ENCODE results near the gene ORM1.

The ORM1 gene

GRCh38 chr9:114346146-114346545 is 23.2 kb downstream of the ORM1 start:
- DNase-seq = no peak

DNA sequence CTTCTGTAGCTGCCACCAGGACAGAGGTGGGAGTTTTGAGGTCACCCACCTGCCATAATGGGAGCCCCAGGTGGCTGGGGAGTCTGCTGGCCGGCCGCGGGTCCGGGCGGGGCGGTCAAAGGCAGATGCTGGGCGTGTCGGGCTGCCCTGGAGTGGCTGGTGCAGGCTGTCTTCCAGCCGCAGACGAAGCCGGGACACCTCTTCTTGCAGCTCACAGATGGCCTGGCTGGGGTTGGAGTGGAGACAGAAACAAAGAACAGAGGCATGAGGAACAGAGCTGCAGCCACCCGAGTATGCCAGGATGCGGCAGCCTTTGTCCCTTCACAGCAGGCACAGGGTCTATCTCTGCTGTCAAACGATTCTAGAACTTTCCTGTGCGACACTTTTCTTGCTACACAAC is 24.8 kb downstream of the ORM1 start:
- no peak for DNase-seq

- no peak for DNase-seq
These were observed 25.5 kb downstream of the ORM1 start for GRCh38 chr9:114348261-114348905.

DNA sequence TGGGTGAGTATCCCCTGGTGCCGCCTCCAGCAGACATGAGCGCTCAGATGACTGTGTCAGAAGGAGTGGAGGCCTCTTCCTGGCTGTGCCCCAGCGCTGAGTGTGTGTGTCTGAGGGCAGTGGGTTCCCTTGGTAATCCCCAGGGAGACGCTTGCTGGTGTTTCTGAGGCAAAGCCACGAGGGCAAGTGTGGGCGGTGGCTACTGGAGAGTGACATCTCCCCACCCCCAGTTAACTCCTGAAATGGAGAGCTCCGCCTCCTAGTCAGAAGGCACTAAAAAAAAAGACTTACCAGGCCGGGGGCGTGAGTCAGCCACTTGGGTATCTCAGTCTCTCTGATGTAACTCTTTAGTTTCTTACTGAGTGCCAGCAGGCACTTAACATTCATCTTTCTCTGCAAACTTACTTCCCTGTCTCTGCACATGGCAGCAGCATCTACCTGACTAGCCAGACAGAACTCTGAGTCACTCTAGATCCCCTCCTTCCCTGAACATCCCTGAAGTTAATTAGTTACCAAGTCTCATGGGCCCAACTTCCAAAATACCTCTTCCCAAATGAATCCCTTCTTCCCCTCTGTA is 26.1 kb downstream of the ORM1 start:
- DNase-seq = peak; percentile 88

- no peak for DNase-seq
These were observed 27.0 kb downstream of the ORM1 start for GRCh38 chr9:114349713-114350480.

- DNase-seq = no peak
These were observed 27.9 kb downstream of the ORM1 start for GRCh38 chr9:114350636-114351401.

- no peak for DNase-seq
These were observed 29.0 kb downstream of the ORM1 start for GRCh38 chr9:114351932-114352331.

DNA sequence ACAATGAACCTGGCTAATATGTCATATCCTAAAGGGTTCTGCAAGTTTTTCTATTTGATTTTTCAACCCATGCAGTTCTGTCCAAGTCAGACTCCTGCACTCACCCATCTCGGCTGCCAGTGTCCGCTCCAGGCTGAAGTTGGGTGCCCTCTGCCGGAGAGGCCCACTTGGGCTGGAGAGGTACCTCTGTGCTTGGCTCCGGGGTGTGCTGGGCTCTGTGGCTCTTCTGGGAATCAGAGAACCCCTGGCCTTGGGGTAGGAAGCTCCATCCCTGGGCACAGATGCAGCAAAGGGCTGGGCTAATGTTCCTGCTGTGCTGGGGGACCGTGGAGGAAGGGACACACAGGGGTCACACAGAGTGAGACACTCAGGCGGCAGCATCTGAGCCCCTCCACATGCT is 32.9 kb downstream of the ORM1 start:
- no peak for DNase-seq

DNA sequence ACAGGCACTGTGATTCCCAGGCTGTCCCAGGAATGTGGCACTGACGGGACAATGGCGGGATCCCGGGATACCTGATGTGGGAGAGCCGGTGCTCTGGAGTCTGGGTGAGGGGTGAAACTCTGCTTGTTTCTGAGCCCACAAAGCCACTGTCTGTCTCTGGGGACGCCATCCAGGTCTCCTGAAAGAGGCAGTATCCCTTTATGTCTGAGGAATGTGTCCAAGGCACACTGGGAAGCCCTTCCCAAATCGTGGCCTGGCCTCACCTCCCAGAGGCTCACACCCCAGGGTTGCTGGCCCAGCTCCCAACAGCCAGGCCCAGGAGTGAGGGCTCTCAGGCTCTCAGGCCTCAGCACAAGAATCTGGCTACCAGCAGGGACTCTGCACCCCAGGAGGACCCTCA is 33.9 kb downstream of the ORM1 start:
- no peak for DNase-seq

GRCh38 chr9:114357360-114357759 is 34.5 kb downstream of the ORM1 start:
- DNase-seq = no peak

DNA sequence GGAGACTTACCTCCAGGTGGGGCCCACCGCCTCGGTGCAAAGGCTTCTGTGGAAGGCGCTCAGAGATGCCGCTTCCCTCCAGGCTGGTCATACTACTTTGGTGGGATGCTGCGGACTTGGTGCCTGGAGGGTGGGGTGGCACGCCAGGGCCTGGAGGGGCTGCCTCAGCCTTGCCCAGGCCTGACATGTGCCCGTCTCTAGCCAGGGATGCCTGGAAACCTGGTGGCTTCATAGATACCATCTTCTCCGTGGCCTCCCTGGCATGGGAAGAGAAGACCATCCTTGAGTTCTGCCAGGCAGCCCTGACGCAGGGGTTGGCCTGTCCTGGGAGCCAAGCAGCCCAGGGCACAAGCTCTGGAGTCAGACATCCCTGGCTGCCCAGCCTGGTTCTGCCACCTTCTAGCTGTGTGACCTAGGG is 35.0 kb downstream of the ORM1 start:
- DNase-seq = no peak

DNA sequence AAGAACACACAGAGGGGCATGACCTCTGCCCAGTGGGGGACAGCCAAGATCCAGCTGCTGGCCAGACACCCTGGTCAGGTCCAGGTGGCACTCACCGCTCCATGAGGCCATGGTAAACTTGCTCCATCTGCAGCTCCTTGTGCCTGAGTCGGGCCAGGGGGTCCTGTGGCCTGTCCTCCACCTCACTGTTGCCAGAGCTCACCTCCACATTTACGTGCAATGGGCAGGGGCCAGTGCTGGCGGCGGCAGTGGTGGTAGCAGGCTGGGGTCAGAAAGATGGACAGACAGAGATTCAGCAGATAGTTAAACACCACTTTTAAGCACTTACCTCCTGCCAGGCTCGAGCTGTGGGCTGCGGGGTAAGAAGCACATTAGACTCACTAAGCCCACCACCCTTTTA is 36.9 kb downstream of the ORM1 start:
- DNase-seq = no peak

GRCh38 chr9:114361542-114361941 is 38.6 kb downstream of the ORM1 start:
- DNase-seq = no peak

- DNase-seq = no peak
These were observed 39.5 kb downstream of the ORM1 start for GRCh38 chr9:114362394-114362793.

GRCh38 chr9:114363424-114363823 is 40.5 kb downstream of the ORM1 start:
- DNase-seq = no peak

DNA sequence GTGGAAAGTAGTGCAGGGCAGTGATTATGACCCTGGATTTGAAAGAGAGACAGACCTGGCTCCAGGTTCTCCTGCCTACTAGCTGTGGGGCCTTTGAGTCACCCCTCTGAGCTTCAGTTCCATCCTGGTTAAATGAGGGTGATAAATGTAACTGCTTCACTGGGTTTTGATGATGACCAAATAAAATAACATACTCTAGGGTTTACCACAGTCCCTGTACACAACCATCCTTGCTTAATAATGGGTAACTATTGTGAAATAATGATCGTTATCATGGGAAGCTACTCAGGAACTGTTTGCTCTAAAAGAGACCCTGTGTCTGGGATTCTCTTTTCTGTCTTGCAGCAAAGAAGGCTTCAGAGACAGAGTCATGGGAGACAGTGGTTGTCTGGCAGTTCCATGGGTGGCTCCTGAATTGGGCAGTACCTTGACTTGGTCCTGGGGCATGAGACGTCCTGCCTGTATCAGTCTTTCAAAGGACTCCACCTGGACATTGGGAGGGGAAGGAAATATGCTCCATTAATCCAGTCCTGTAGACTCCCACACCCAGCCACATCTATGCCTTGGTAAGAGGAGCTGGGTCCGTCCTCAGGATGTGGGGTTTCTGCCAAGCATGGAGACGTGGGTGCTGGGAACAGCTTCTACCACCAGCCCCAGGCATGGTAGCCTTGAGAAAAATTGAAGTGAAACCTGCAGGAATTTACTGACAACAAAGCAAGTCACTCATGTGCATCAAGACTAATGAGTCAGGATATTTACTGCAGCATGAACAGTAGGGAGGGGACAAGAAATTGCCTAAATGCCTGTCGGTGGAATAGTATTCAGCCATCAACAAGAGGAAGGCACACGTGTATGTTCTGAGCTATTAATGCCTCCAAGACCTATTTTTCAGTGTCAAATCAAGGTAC is 41.5 kb downstream of the ORM1 start:
- DNase-seq = no peak

DNA sequence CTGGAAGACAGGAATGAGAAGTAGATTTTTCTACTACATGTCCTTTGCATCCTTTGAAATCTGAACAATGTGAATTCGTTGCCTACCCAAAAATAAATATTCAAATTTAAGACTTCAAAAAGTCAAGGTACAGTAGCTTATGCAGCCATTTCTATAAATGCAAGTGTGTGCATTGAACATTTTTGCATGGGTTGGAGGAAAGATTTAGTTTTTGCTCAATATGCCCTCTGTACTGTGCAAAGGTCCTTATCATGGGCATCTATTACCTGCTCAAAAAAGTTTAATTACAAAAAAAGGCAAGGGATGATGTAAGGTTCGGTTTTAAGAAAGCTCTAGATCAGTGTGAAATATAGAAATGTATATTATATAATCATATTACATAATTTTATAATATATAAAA is 42.3 kb downstream of the ORM1 start:
- no peak for DNase-seq

- peak; percentile 42 for DNase-seq
These were observed 43.6 kb downstream of the ORM1 start for GRCh38 chr9:114366334-114367128.

GRCh38 chr9:114367366-114367765 is 44.5 kb downstream of the ORM1 start:
- DNase-seq = no peak

DNA sequence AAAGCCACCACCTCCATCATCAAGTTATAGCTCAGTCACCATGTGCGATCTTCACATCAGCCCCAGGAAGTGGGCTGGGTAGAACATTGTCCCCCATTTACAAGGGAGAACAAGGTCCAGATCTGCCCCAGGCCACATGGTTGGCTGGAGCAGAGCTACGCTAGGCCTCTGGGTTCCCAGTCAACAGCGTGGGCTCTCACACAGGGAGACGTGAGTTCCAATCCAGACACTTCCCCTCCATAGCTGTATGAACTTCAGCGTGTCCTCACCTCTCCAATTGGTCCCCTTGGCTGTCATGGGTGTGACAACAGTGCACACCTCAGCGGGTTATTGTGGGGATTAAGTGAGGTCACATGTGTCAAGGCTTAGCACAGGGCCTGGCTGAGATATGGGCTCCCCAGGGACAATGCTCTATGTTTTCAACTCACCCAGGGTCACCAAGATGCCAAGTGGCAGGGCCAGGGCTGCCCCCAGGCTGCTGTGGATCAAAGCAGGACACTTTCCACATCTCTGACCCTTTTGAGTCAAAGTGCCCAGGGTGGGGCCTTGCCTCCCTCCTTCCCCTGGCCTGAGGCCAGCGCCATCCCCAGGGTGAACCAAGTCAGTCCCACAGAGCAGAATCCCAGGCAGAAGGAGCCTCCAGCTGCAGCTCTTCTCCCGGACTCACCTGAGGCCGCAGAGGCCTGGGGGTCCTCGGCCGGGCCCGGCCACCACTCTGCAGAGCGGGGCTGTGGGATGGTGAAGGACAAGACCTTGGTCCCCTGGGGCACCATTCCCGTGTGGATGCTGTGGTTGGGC is 45.1 kb downstream of the ORM1 start:
- DNase-seq = no peak
